OCI-LY1 (cell line): ENCODE results near the gene AK3.

Experiments used
- EZH2 ChIP-seq: fragments of 200-600 bp; sonication (generic), shearing (Covaris generic); IDR thresholded peaks from 2 replicates; pipeline ENCODE4 v1.8.0; 2017; ENCODE audit warnings: borderline replicate concordance, mixed run types, mild to moderate bottlenecking, antibody characterized with exemption, low read length, moderate library complexity, mixed read lengths
- TF ChIP-seq, protein P1 (sequence below): fragments of 200-600 bp; sonication (generic), shearing (Covaris generic); IDR thresholded peaks from 2 replicates; pipeline ENCODE4 v1.5.1; 2017; ENCODE audit warnings: mild to moderate bottlenecking, antibody characterized with exemption, low read length, moderate library complexity, mixed read lengths

DNA sequence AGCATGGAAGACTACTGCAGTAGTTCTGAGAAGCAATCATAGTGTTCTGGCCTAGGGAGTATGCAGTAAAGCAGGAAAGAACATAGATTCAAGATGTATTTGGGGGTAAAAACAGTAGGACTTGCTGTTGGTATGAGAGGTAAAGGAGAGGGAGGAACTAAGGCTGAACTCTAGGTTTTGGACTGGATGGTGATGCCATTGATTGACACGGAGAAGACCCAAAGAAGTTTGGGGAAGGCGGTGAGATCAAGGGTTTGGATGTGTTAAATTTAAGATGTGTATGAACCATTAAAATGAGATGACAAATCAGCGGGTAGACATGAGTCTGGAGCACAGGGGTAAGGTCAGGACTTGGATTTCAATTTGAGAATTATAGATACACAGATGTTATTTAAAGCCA, 63.6 kb downstream of the AK3 start:
- no peak for TF ChIP-seq EZH2
- TF ChIP-seq, protein P1, sequence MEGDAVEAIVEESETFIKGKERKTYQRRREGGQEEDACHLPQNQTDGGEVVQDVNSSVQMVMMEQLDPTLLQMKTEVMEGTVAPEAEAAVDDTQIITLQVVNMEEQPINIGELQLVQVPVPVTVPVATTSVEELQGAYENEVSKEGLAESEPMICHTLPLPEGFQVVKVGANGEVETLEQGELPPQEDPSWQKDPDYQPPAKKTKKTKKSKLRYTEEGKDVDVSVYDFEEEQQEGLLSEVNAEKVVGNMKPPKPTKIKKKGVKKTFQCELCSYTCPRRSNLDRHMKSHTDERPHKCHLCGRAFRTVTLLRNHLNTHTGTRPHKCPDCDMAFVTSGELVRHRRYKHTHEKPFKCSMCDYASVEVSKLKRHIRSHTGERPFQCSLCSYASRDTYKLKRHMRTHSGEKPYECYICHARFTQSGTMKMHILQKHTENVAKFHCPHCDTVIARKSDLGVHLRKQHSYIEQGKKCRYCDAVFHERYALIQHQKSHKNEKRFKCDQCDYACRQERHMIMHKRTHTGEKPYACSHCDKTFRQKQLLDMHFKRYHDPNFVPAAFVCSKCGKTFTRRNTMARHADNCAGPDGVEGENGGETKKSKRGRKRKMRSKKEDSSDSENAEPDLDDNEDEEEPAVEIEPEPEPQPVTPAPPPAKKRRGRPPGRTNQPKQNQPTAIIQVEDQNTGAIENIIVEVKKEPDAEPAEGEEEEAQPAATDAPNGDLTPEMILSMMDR, result no peak
